GM23338 (cell line): ENCODE results near the gene UNC5A. TPM values are rescaled to one million over a fixed set of nuclear protein-coding genes. Genes with fewer than 3 reads are reported as not detected.

ENCODE experiments used
- ATAC-seq: fragments of 200-7000 bp; cut with Tn5 transposase; 3 replicates; pipeline ENCODE4 v1.9.1; 2020
- DNase-seq: peaks from one replicate; pipeline ENCODE4 v3.0.0-alpha.2; 2015; ENCODE audit warnings: low spot score
- H2AFZ ChIP-seq: fragments of 200-600 bp; sonication (generic); 2 replicates; pipeline ENCODE4 v1.8.0; 2016; ENCODE audit warnings: antibody characterized with exemption, mild to moderate bottlenecking, moderate library complexity
- H3F3A ChIP-seq: fragments of 200-600 bp; sonication (generic); replicated peaks from 2 replicates; pipeline ENCODE4 v1.8.0; 2017; ENCODE audit warnings: antibody characterized with exemption, mixed run types, low read depth
- H3K27ac ChIP-seq: fragments of 200-600 bp; sonication (generic); 2 replicates; pipeline ENCODE4 v1.6.1; 2016; ENCODE audit warnings: low read depth
- H3K27me3 ChIP-seq: fragments of 200-600 bp; sonication (generic); 2 replicates; pipeline ENCODE4 v1.8.0; 2016; ENCODE audit warnings: mild to moderate bottlenecking, mixed run types, moderate library complexity; ENCODE audit not compliant: insufficient read depth
- H3K36me3 ChIP-seq: fragments of 200-600 bp; sonication (generic); 2 replicates; pipeline ENCODE4 v1.8.0; 2016; ENCODE audit warnings: mild to moderate bottlenecking; ENCODE audit not compliant: insufficient read depth
- H3K4me1 ChIP-seq: fragments of 200-600 bp; sonication (generic); 2 replicates; pipeline ENCODE4 v1.8.0; 2016; ENCODE audit warnings: mild to moderate bottlenecking, moderate library complexity; ENCODE audit not compliant: insufficient read depth
- H3K4me2 ChIP-seq: fragments of 200-600 bp; sonication (generic); 2 replicates; pipeline ENCODE4 v1.7.1; 2017; ENCODE audit warnings: mixed run types
- H3K4me3 ChIP-seq: fragments of 200-600 bp; sonication (generic); 2 replicates; pipeline ENCODE4 v1.6.1; 2016; ENCODE audit warnings: mixed run types
- H3K79me2 ChIP-seq: fragments of 200-600 bp; sonication (generic); replicated peaks from 2 replicates; pipeline ENCODE4 v1.8.0; 2017; ENCODE audit warnings: mild to moderate bottlenecking; ENCODE audit not compliant: insufficient read depth
- H3K9me2 ChIP-seq: fragments of 200-600 bp; sonication (generic); 2 replicates; pipeline ENCODE4 v1.8.0; 2017; ENCODE audit not compliant: insufficient read depth
- H4K20me1 ChIP-seq: fragments of 200-600 bp; sonication (generic); replicated peaks from 2 replicates; pipeline ENCODE4 v1.8.0; 2017; ENCODE audit warnings: mild to moderate bottlenecking; ENCODE audit not compliant: insufficient read depth
- H3K27ac Mint-ChIP-seq: 2 replicates; pipeline ENCODE4 v1.8.0; 2020; ENCODE audit warnings: inconsistent platforms, mild to moderate bottlenecking, moderate library complexity, mixed read lengths
- H3K27me3 Mint-ChIP-seq: 3 replicates; pipeline ENCODE4 v1.8.0; 2022; ENCODE audit warnings: low read depth, mild to moderate bottlenecking, moderate library complexity, mixed read lengths, inconsistent platforms; ENCODE audit not compliant: insufficient read depth, poor library complexity
- H3K36me3 Mint-ChIP-seq: 3 replicates; pipeline ENCODE4 v1.8.0; 2021; ENCODE audit warnings: low read depth, mild to moderate bottlenecking, inconsistent platforms, moderate library complexity, mixed read lengths
- H3K4me1 Mint-ChIP-seq: 3 replicates; pipeline ENCODE4 v1.8.0; 2020; ENCODE audit warnings: mild to moderate bottlenecking, inconsistent platforms, mixed read lengths
- H3K4me3 Mint-ChIP-seq: 3 replicates; pipeline ENCODE4 v1.8.0; 2021; ENCODE audit warnings: moderate library complexity, mild to moderate bottlenecking, inconsistent platforms, mixed read lengths
- H3K9me3 Mint-ChIP-seq: 3 replicates; pipeline ENCODE4 v1.8.0; 2020; ENCODE audit warnings: moderate library complexity, mild to moderate bottlenecking, inconsistent platforms, mixed read lengths
- CREB1 ChIP-seq: fragments of 250-450 bp; sonication (Bioruptor Pico); IDR thresholded peaks from 2 replicates; pipeline ENCODE4 v1.5.0; 2020; ENCODE audit warnings: low read depth, mild to moderate bottlenecking, moderate library complexity
- EZH2phosphoT487 ChIP-seq: fragments of 200-600 bp; sonication (generic); IDR thresholded peaks from one replicate; pipeline ENCODE4 v1.8.1; 2018; ENCODE audit warnings: antibody characterized with exemption; ENCODE audit not compliant: unreplicated experiment
- JUNB ChIP-seq: IDR thresholded peaks from one replicate; pipeline ENCODE4 v1.6.1; 2016; ENCODE audit warnings: antibody characterized with exemption; ENCODE audit not compliant: unreplicated experiment
- NANOG ChIP-seq: IDR thresholded peaks from 2 replicates; pipeline ENCODE4 v1.6.1; 2016; ENCODE audit warnings: antibody characterized with exemption, borderline replicate concordance
- POLR2AphosphoS5 ChIP-seq: IDR thresholded peaks from 2 replicates; pipeline ENCODE4 v1.6.1; 2016; ENCODE audit warnings: antibody characterized with exemption, low read depth
- ZNF114 ChIP-seq: fragments of 250-450 bp; sonication (Bioruptor Pico); IDR thresholded peaks from 2 replicates; pipeline ENCODE4 v1.5.0; 2020; ENCODE audit warnings: mild to moderate bottlenecking, moderate library complexity
- ZNF331 ChIP-seq: fragments of 250-450 bp; sonication (Bioruptor Pico); IDR thresholded peaks from 2 replicates; pipeline ENCODE4 v1.5.0; 2020; ENCODE audit warnings: low read depth, mild to moderate bottlenecking, moderate library complexity
- ZNF462 ChIP-seq: fragments of 250-450 bp; sonication (Bioruptor Pico); IDR thresholded peaks from 2 replicates; pipeline ENCODE4 v1.5.0; 2020; ENCODE audit warnings: mild to moderate bottlenecking, moderate library complexity
- polyA plus RNA-seq: library from polyadenylated mRNA; unstranded; fragments of >200 nt; fragmentation: Nextera tagmentation; extraction: Ambion mirVana; gene quantifications from 2 replicates; pipeline ENCODE4 v1.2.1, GENCODE V29; 2016
- total RNA-seq: library from RNA; depleted of rRNA; stranded (reverse); fragments of >200 nt; shearing (Covaris generic); gene quantifications from 2 replicates; pipeline ENCODE4 v1.2.3, GENCODE V29; 2014
- TF ChIP-seq, protein P1 (sequence below), 2 experiments: fragments of 200-600 bp in 1 of 2; sonication (generic) in 1 of 2; conservative IDR thresholded peaks; 2 replicates each; pipeline versions ENCODE4 v1.5.1 to v1.6.1; 2016 to 2017; ENCODE audit warnings: antibody characterized with exemption in 2 of 2, low read depth in 2 of 2, mild to moderate bottlenecking in 2 of 2, moderate library complexity in 1 of 2
- TF ChIP-seq, protein P2 (sequence below): IDR thresholded peaks from 2 replicates; pipeline ENCODE4 v1.6.1; 2016; ENCODE audit warnings: antibody characterized with exemption

UNC5A gene
- total and polyA plus RNA-seq, 2 experiments from 2014 or later, result 0.92 to 3.9 TPM

GRCh38 chr5:176769911-176770310 lies 40.4 kb upstream of the UNC5A start:
- Mint-ChIP-seq H3K27me3 (peaks cover 1% of the 10 kb centered on the region), H3K9me3 (peaks cover 13% of the 10 kb centered on the region; the same call in 2 of the 3 replicates), H3K27ac (no peak overlapping the region), H3K36me3 (no peaks in the 10 kb centered on the region; the same call in 2 of the 3 replicates), H3K4me3 (no peak overlapping the region), H3K4me1 (peaks cover 10% of the 10 kb centered on the region)
- no peak for DNase-seq
- Histone ChIP-seq H3K9me2 (no peaks in the 10 kb centered on the region; the same call in 1 of the 2 replicates), H3F3A (no peaks in the 10 kb centered on the region), H3K27ac (no peak overlapping the region), H4K20me1 (no peaks in the 10 kb centered on the region), H3K4me1 (peaks cover 9% of the 10 kb centered on the region), H3K27me3 (no peaks in the 10 kb centered on the region), H3K36me3 (no peaks in the 10 kb centered on the region), H2AFZ (no peak overlapping the region), H3K4me3 (no peak overlapping the region), H3K4me2 (no peak overlapping the region), H3K79me2 (no peaks in the 10 kb centered on the region)
- TF ChIP-seq NANOG (no peak), EZH2phosphoT487 (no peak), JUNB (no peak), ZNF331 (no peak), POLR2AphosphoS5 (no peak), ZNF114 (CRISPR knock-in tag) (no peak)
- TF ChIP-seq, protein P1, sequence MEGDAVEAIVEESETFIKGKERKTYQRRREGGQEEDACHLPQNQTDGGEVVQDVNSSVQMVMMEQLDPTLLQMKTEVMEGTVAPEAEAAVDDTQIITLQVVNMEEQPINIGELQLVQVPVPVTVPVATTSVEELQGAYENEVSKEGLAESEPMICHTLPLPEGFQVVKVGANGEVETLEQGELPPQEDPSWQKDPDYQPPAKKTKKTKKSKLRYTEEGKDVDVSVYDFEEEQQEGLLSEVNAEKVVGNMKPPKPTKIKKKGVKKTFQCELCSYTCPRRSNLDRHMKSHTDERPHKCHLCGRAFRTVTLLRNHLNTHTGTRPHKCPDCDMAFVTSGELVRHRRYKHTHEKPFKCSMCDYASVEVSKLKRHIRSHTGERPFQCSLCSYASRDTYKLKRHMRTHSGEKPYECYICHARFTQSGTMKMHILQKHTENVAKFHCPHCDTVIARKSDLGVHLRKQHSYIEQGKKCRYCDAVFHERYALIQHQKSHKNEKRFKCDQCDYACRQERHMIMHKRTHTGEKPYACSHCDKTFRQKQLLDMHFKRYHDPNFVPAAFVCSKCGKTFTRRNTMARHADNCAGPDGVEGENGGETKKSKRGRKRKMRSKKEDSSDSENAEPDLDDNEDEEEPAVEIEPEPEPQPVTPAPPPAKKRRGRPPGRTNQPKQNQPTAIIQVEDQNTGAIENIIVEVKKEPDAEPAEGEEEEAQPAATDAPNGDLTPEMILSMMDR (conservative IDR thresholded peaks at IDR 0.05; ENCODE audit: low read depth in 2 of 2), result no peak
- TF ChIP-seq, protein P2, sequence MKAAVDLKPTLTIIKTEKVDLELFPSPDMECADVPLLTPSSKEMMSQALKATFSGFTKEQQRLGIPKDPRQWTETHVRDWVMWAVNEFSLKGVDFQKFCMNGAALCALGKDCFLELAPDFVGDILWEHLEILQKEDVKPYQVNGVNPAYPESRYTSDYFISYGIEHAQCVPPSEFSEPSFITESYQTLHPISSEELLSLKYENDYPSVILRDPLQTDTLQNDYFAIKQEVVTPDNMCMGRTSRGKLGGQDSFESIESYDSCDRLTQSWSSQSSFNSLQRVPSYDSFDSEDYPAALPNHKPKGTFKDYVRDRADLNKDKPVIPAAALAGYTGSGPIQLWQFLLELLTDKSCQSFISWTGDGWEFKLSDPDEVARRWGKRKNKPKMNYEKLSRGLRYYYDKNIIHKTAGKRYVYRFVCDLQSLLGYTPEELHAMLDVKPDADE, result no peak
- ATAC-seq, result no peak

DNA sequence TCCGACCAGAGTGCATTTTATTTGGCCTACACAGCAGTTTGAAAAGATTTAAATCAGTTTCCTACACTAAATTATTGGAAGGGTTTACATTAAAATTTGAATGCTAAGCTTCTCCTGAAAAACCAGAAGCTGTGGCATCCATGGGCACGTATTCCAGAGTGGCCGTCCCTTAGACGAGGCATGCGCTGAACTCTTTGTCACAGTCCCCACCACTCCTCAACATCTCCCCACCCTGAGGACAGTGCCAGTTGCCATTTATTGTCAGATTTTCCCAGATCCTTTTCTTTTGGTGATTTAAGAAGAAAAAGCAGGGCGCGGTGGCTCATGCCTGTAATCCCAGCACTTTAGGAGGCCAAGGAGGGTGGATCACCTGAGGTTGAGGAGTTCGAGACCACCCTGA lies 39.9 kb upstream of the UNC5A start:
- Histone ChIP-seq H3K4me2 (no peak overlapping the region), H3K4me3 (no peak overlapping the region), H3K79me2 (no peaks in the 10 kb centered on the region), H3K4me1 (peaks cover 14% of the 10 kb centered on the region), H3F3A (0 out of 2 replicates have a peak, but pooled peaks cover under 1% of the 10 kb centered on the region), H3K27me3 (no peaks in the 10 kb centered on the region), H3K27ac (no peak overlapping the region), H3K9me2 (no peaks in the 10 kb centered on the region; the same call in 1 of the 2 replicates), H4K20me1 (no peaks in the 10 kb centered on the region), H2AFZ (no peak overlapping the region), H3K36me3 (no peaks in the 10 kb centered on the region)
- H3K4me1 Mint-ChIP-seq, result peaks cover 16% of the 10 kb centered on the region
- DNase-seq, result no peak
- no peak overlapping the region for H3K27ac Mint-ChIP-seq
- H3K4me3 Mint-ChIP-seq, result no peak overlapping the region
- peaks cover 3% of the 10 kb centered on the region for H3K27me3 Mint-ChIP-seq
- H3K36me3 Mint-ChIP-seq, result no peaks in the 10 kb centered on the region; the same call in 2 of the 3 replicates
- ATAC-seq, result no peak
- peaks cover 12% of the 10 kb centered on the region; the same call in 2 of the 3 replicates for H3K9me3 Mint-ChIP-seq
- TF ChIP-seq, protein P1 (conservative IDR thresholded peaks at IDR 0.05; ENCODE audit: low read depth in 2 of 2), result no peak
- TF ChIP-seq JUNB (no peak), ZNF462 (CRISPR knock-in tag) (no peak), CREB1 (no peak), NANOG (no peak)
